ENCODE results near the gene LPAR5. TPM values are rescaled to one million over a fixed set of nuclear protein-coding genes. Genes with fewer than 3 reads are reported as not detected.

Gene LPAR5
- total RNA-seq, 1 experiment from 2014 or later: 0.22 TPM

GRCh38 chr12:6613776-6614512, 21.8 kb downstream of the LPAR5 start:
- Histone ChIP-seq H3K4me2 (ENCODE audit: insufficient read depth, insufficient read length, low read length) (peak overlapping the region; percentile 45), H3K4me1 (ENCODE audit: insufficient read depth, low read length) (peaks cover 16% of the 10 kb centered on the region; the same call in 1 of the 2 replicates), H3K4ac (ENCODE audit: low read depth, low read length) (no peak overlapping the region), H3K9ac (ENCODE audit: extremely low read depth, insufficient read length, low read length) (no peak overlapping the region), H4K91ac (ENCODE audit: insufficient read length, low read depth, low read length) (no peak overlapping the region), H2BK5ac (ENCODE audit: insufficient read length, low read length) (no peak overlapping the region), H2BK120ac (ENCODE audit: low read depth, low read length, poor library complexity, severe bottlenecking) (no peak overlapping the region), H3K18ac (ENCODE audit: insufficient read length, low read depth, low read length) (peak overlapping the region; percentile 63), H4K8ac (replicated peaks; ENCODE audit: insufficient read length, low read depth, low read length) (no peak overlapping the region), H3K27ac (ENCODE audit: insufficient read length, low read depth, low read length) (no peak overlapping the region), H3K79me2 (ENCODE audit: insufficient read depth, low read length) (no peaks in the 10 kb centered on the region), H3K56ac (ENCODE audit: insufficient read length, low read depth, low read length) (no peak overlapping the region), H2BK20ac (ENCODE audit: low read depth, low read length, poor library complexity, severe bottlenecking) (no peak overlapping the region), H3K23me2 (ENCODE audit: insufficient read length, low read depth, low read length, poor library complexity, severe bottlenecking) (peaks cover 4% of the 10 kb centered on the region), H2BK15ac (ENCODE audit: low read depth, low read length) (no peak overlapping the region), H4K20me1 (ENCODE audit: control insufficient read depth, insufficient read depth, insufficient read length) (no peaks in the 10 kb centered on the region), H3K27me3 (ENCODE audit: insufficient read depth, low read length) (no peaks in the 10 kb centered on the region), H3K9me3 (ENCODE audit: control insufficient read depth, low read depth, low read length) (no peaks in the 10 kb centered on the region), H3K23ac (ENCODE audit: insufficient read length, low read depth, low read length) (no peak overlapping the region), H2AK5ac (ENCODE audit: insufficient read length, low read length) (no peak overlapping the region), H3T11ph (ENCODE audit: low read length) (no peak overlapping the region), H3K14ac (ENCODE audit: insufficient read depth, low read length) (peak overlapping the region; percentile 53), H4K5ac (ENCODE audit: insufficient read length, low read depth, low read length) (no peak overlapping the region), H3K79me1 (ENCODE audit: insufficient read depth, low read depth, low read length, poor library complexity, severe bottlenecking) (no peaks in the 10 kb centered on the region), H2AFZ (ENCODE audit: low read length) (no peak overlapping the region), H2BK12ac (ENCODE audit: insufficient read length, low read depth, low read length) (no peak overlapping the region)
- peak; percentile 98 for DNase-seq
- H3K27ac Mint-ChIP-seq: peak overlapping the region; percentile 94 to 98 (median 95)
- peaks cover 5% of the 10 kb centered on the region for H3K27me3 Mint-ChIP-seq (ENCODE audit: low read depth)
- H3K4me3 Mint-ChIP-seq: peak overlapping the region; percentile 45 to 77
- no peaks in the 10 kb centered on the region for H3K36me3 Mint-ChIP-seq (ENCODE audit: insufficient read depth in 1 of 3, low read depth in 3 of 3)
- no CpG with 5 or more reads among the region's 21 CpGs for WGBS (ENCODE audit: extremely low coverage, insufficient read length, low lambda C conversion rate)
- H3K9me3 Mint-ChIP-seq: no peaks in the 10 kb centered on the region
- peaks cover 35 to 46% of the 10 kb centered on the region in 2 experiments for H3K4me1 Mint-ChIP-seq
- no peak; the same call in 2 of the 3 replicates for TF ChIP-seq CTCF (conservative IDR thresholded peaks at IDR 0.05)

Data from H9 (cell line).